HEK293 (cell line): Measurements from ENCODE around the gene ZNF439.
"Not testable (repeated sequence)": the region's sequence is repeated elsewhere in the genome, so short reads cannot be mapped to it uniquely, and the experiment has no call there.

Experiments
- CTCF ChIA-PET: fragments of 350-600 bp; formaldehyde crosslinking; extraction: SDS; loops from one replicate; lab custom pipeline; 2021; ENCODE audit warnings: antibody characterized with exemption; lab: Yijun Ruan, JAX
- POLR2A ChIA-PET: fragments of 300-600 bp; formaldehyde crosslinking; extraction: SDS; loops from one replicate; lab custom pipeline; 2020; ENCODE audit warnings: antibody characterized with exemption, inconsistent platforms; lab: Yijun Ruan, JAX
- H3K27ac ChIP-seq: fragments of 200-500 bp; sonication (Bioruptor generic); 2 replicates; pipeline ENCODE4 v1.5.1; 2014; ENCODE audit warnings: low read depth, low read length, control low read depth, inconsistent platforms; ENCODE audit errors: extremely low read depth
- H3K36me3 ChIP-seq, 2 experiments: fragments of 200-500 bp in 1 of 2; sonication (Bioruptor generic) in 1 of 2; 1 replicate in 1 of 2; 2 replicates in 1 of 2; pipeline ENCODE4 v1.5.1; 2014 to 2017; ENCODE audit warnings: inconsistent platforms in 2 of 2, low read length in 2 of 2; ENCODE audit not compliant: control insufficient read depth in 2 of 2, insufficient read depth in 1 of 2
- H3K4me1 ChIP-seq: fragments of 200-500 bp; sonication (Bioruptor generic); 2 replicates; pipeline ENCODE4 v1.5.1; 2014; ENCODE audit warnings: mild to moderate bottlenecking, low read length, inconsistent platforms; ENCODE audit not compliant: control insufficient read depth, insufficient read depth
- H3K4me3 ChIP-seq: 2 replicates; pipeline ENCODE4 v1.5.1; 2011; ENCODE audit warnings: low read depth, mild to moderate bottlenecking, control low read depth, low read length, moderate library complexity
- H3K9me3 ChIP-seq: fragments of 200-500 bp; sonication (Bioruptor generic); 2 replicates; pipeline ENCODE4 v1.5.1; 2014; ENCODE audit warnings: low read depth, low read length, inconsistent platforms; ENCODE audit not compliant: control insufficient read depth, insufficient read depth
- GLIS1 ChIP-seq: fragments of 450-650 bp; formaldehyde crosslinking; IDR thresholded peaks from 2 replicates; pipeline ENCODE4 v1.5.1; 2016; ENCODE audit warnings: missing biosample characterization, missing genetic modification characterization
- INSM2 ChIP-seq: fragments of 450-650 bp; formaldehyde crosslinking; IDR thresholded peaks from 2 replicates; pipeline ENCODE4 v1.5.1; 2016; ENCODE audit warnings: missing biosample characterization, missing genetic modification characterization
- KLF1 ChIP-seq: fragments of 450-650 bp; formaldehyde crosslinking; IDR thresholded peaks from 2 replicates; pipeline ENCODE4 v1.5.1; 2016; ENCODE audit warnings: missing biosample characterization, missing genetic modification characterization
- KLF16 ChIP-seq: fragments of 450-650 bp; formaldehyde crosslinking; IDR thresholded peaks from 2 replicates; pipeline ENCODE4 v1.5.1; 2017; ENCODE audit warnings: missing biosample characterization, missing genetic modification characterization
- KLF9 ChIP-seq: fragments of 450-650 bp; formaldehyde crosslinking; IDR thresholded peaks from 2 replicates; pipeline ENCODE4 v1.5.1; 2016; ENCODE audit warnings: missing biosample characterization, missing genetic modification characterization, low read depth
- MYNN ChIP-seq: fragments of 450-650 bp; formaldehyde crosslinking; IDR thresholded peaks from 2 replicates; pipeline ENCODE4 v1.5.1; 2016; ENCODE audit warnings: missing biosample characterization, missing genetic modification characterization, borderline replicate concordance
- SCRT1 ChIP-seq: fragments of 450-650 bp; formaldehyde crosslinking; IDR thresholded peaks from 2 replicates; pipeline ENCODE4 v1.5.1; 2016; ENCODE audit warnings: missing biosample characterization, missing genetic modification characterization, borderline replicate concordance
- SETDB1 ChIP-seq: IDR thresholded peaks from one replicate; pipeline ENCODE4 v1.6.1; 2017; ENCODE audit warnings: mild to moderate bottlenecking, low read length, moderate library complexity, mixed read lengths; ENCODE audit not compliant: insufficient read length
- ZNF146 ChIP-seq: fragments of 450-650 bp; formaldehyde crosslinking; IDR thresholded peaks from 2 replicates; pipeline ENCODE4 v1.5.1; 2016; ENCODE audit warnings: missing biosample characterization, missing genetic modification characterization
- ZNF274 ChIP-seq, 2 experiments: fragments of 200-500 bp in 1 of 2; fragments of 450-650 bp in 1 of 2; sonication (Bioruptor generic) in 1 of 2; formaldehyde crosslinking in 1 of 2; IDR thresholded peaks; 2 replicates each; pipeline versions ENCODE4 v1.5.1 to v1.6.1; 2014 to 2016; ENCODE audit warnings: borderline replicate concordance in 1 of 2, inconsistent platforms in 1 of 2, low read length in 1 of 2, missing biosample characterization in 1 of 2, missing genetic modification characterization in 1 of 2
- ZNF518A ChIP-seq: fragments of 450-650 bp; formaldehyde crosslinking; conservative IDR thresholded peaks from 2 replicates; pipeline ENCODE4 v1.5.1; 2016; ENCODE audit warnings: low read depth, missing biosample characterization, missing genetic modification characterization
- ZNF529 ChIP-seq: fragments of 450-650 bp; formaldehyde crosslinking; IDR thresholded peaks from 2 replicates; pipeline ENCODE4 v1.5.1; 2017; ENCODE audit warnings: missing genetic modification characterization, missing biosample characterization; ENCODE audit not compliant: insufficient replicate concordance
- ZNF555 ChIP-seq: fragments of 450-650 bp; formaldehyde crosslinking; conservative IDR thresholded peaks from 2 replicates; pipeline ENCODE4 v1.5.1; 2017; ENCODE audit warnings: missing biosample characterization, mild to moderate bottlenecking, missing genetic modification characterization, inconsistent platforms
- ZNF596 ChIP-seq: fragments of 450-650 bp; IDR thresholded peaks from 2 replicates; pipeline ENCODE4 v1.5.0; 2018; ENCODE audit warnings: missing biosample characterization, mild to moderate bottlenecking, missing genetic modification characterization, moderate library complexity
- ZNF600 ChIP-seq: fragments of 450-650 bp; formaldehyde crosslinking; IDR thresholded peaks from 2 replicates; pipeline ENCODE4 v1.5.1; 2016; ENCODE audit warnings: missing biosample characterization, missing genetic modification characterization
- ZNF654 ChIP-seq: fragments of 450-650 bp; formaldehyde crosslinking; IDR thresholded peaks from 2 replicates; pipeline ENCODE4 v1.5.1; 2016; ENCODE audit warnings: low read depth, missing biosample characterization, missing genetic modification characterization
- ZNF677 ChIP-seq: fragments of 450-650 bp; IDR thresholded peaks from 2 replicates; pipeline ENCODE4 v1.5.0; 2018; ENCODE audit warnings: missing biosample characterization, mild to moderate bottlenecking, missing genetic modification characterization, moderate library complexity
- ZNF747 ChIP-seq: fragments of 450-650 bp; formaldehyde crosslinking; IDR thresholded peaks from 2 replicates; pipeline ENCODE4 v1.5.1; 2016; ENCODE audit warnings: missing biosample characterization, missing genetic modification characterization

The ZNF439 gene

GRCh38 chr19:11833541-11833940, 15.0 kb upstream of the ZNF439 start:
- no peaks in the 10 kb centered on the region for H3K4me1 ChIP-seq
- CTCF ChIA-PET = no interaction called here
- no peak for TF ChIP-seq ZNF747 (tag by site-specific recombination)
- TF ChIP-seq KLF9 (tag by site-specific recombination) = no peak
- peak; percentile 64 for TF ChIP-seq SETDB1
- no peak for TF ChIP-seq MYNN (tag by site-specific recombination)
- no peak for TF ChIP-seq ZNF677
- no peak for TF ChIP-seq ZNF596 (tag by site-specific recombination)
- TF ChIP-seq KLF16 (tag by site-specific recombination) = no peak
- no peak for TF ChIP-seq ZNF529 (tag by site-specific recombination)
- TF ChIP-seq ZNF146 (tag by site-specific recombination) = no peak
- no peak for TF ChIP-seq ZNF600 (tag by site-specific recombination)
- no peak for TF ChIP-seq ZNF274 (IDR thresholded peaks at IDR 0.05; ENCODE audit: low read length)
- peak; percentile 73; the same call in 1 of the 2 replicates for TF ChIP-seq ZNF274 (tag by site-specific recombination; IDR thresholded peaks at IDR 0.05; ENCODE audit: borderline replicate concordance)
- H3K27ac ChIP-seq = no peak overlapping the region
- H3K4me3 ChIP-seq = no peak overlapping the region
- H3K9me3 ChIP-seq = no peaks in the 10 kb centered on the region
- POLR2A ChIA-PET = no interaction called here
- peaks cover 0 to 41% of the 10 kb centered on the region in 2 experiments; a peak in 1 of 3 replicates for H3K36me3 ChIP-seq

- H3K27ac ChIP-seq, H3K4me3 ChIP-seq, H3K9me3 ChIP-seq, H3K4me1 ChIP-seq: not testable (repeated sequence)
- H3K36me3 ChIP-seq = peaks cover 0 to 29% of the 10 kb centered on the region in 2 experiments; a peak in 1 of 3 replicates
- peak; percentile 48; the same call in 1 of the 2 replicates for TF ChIP-seq KLF1 (tag by site-specific recombination)
- TF ChIP-seq, all 188 proteins: peak for 1; not testable (repeated sequence) for 187
- CTCF ChIA-PET = interaction anchor here (0.7 to 1.1 kb wide), 2 partner anchors 23 to 38 kb away, joined by 3 to 4 read pairs; no protein-coding TSS in a partner anchor
- POLR2A ChIA-PET = not testable (repeated sequence)
These were observed 12.9 kb upstream of the ZNF439 start for GRCh38 chr19:11835626-11836066.

- H3K9me3 ChIP-seq = no peaks in the 10 kb centered on the region
- ChIA-PET CTCF (no interaction called here), POLR2A (no interaction called here)
- no peaks in the 10 kb centered on the region for H3K36me3 ChIP-seq
- H3K4me3 ChIP-seq = no peak overlapping the region
- no peak overlapping the region for H3K27ac ChIP-seq
- H3K4me1 ChIP-seq = no peaks in the 10 kb centered on the region
- TF ChIP-seq ZNF555 (tag by site-specific recombination) = no peak
These were observed 4.8 kb upstream of the ZNF439 start for GRCh38 chr19:11843722-11844121.

DNA sequence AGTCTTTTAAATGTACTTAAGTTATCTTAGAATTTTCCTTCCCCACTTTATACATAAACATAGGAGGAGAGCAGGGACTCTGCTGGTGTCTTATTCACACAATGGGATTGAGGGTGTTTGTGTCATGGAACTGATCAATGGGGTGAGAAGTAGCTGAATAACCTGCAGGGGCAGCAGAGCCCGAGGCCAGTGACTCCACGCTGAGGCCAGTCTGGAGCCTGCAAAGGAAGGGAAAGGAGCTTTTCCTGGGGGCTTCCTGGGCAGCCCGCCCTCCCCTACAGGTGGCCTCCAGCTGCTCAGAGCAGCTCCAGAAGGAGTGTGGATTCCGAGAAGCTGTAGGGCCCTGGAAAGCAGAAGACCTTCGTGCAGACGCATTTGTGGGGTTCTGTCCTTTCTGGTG, 911 bp upstream of the ZNF439 start:
- H3K36me3 ChIP-seq, H3K9me3 ChIP-seq, H3K4me1 ChIP-seq, H3K4me3 ChIP-seq, CTCF ChIA-PET, H3K27ac ChIP-seq: not testable (repeated sequence)
- POLR2A ChIA-PET = interaction anchor here (1.0 kb wide), 1 partner anchor 33 kb away, joined by 3 read pairs; the partner anchor contains the start of gene ZNF440

- no peak overlapping the region; the same call in 1 of the 2 replicates for H3K4me3 ChIP-seq
- no peaks in the 10 kb centered on the region for H3K4me1 ChIP-seq
- no peaks in the 10 kb centered on the region for H3K9me3 ChIP-seq
- CTCF ChIA-PET = interaction anchor here (0.7 kb wide), 1 partner anchor 464 kb away, joined by 3 read pairs; no protein-coding TSS in a partner anchor
- H3K27ac ChIP-seq = no peak overlapping the region
- POLR2A ChIA-PET = interaction anchor here (1.0 to 1.1 kb wide), 2 partner anchors 34 to 154 kb away, joined by 3 read pairs; partner anchors contain the start of gene ZNF440
- H3K36me3 ChIP-seq = no peaks in the 10 kb centered on the region
- no peak for TF ChIP-seq SCRT1 (tag by site-specific recombination)
- no peak for TF ChIP-seq ZNF518A (tag by site-specific recombination)
- TF ChIP-seq INSM2 = no peak
- TF ChIP-seq GLIS1 (tag by site-specific recombination) = no peak
- no peak for TF ChIP-seq ZNF654 (tag by site-specific recombination)
These were observed 329 bp upstream of the ZNF439 start for GRCh38 chr19:11848200-11848593.
